HUES64 (cell line): ENCODE results near the gene LNX1.

Experiments
- H3K27ac ChIP-seq: 2 replicates; pipeline ENCODE4 v1.7.0; 2013; ENCODE audit warnings: low read depth, low read length, inconsistent platforms
- H3K27me3 ChIP-seq: 2 replicates; pipeline ENCODE4 v1.6.1; 2013; ENCODE audit warnings: mild to moderate bottlenecking, low read length; ENCODE audit not compliant: insufficient read depth
- H3K36me3 ChIP-seq: 2 replicates; pipeline ENCODE4 v1.6.1; 2013; ENCODE audit warnings: mild to moderate bottlenecking, low read length; ENCODE audit not compliant: insufficient read depth
- H3K4me1 ChIP-seq: 2 replicates; pipeline ENCODE4 v1.6.1; 2013; ENCODE audit warnings: mild to moderate bottlenecking, low read length, moderate library complexity; ENCODE audit not compliant: insufficient read depth
- H3K4me3 ChIP-seq: 2 replicates; pipeline ENCODE4 v1.5.1; 2013; ENCODE audit warnings: mild to moderate bottlenecking, low read length, moderate library complexity
- H3K9ac ChIP-seq: 2 replicates; pipeline ENCODE4 v1.6.1; 2013; ENCODE audit warnings: mild to moderate bottlenecking, low read depth, low read length
- H3K9me3 ChIP-seq: 2 replicates; pipeline ENCODE4 v1.6.1; 2013; ENCODE audit warnings: low read depth, low read length; ENCODE audit not compliant: insufficient read depth
- WGBS: fragments of 150-250, 120-280 bp; methylation state at CpG from one replicate; pipeline ENCODE4 v1.1.7; 2013; ENCODE audit warnings: missing lambda C conversion rate; 5-methylcytosine and 5-hydroxymethylcytosine counted together

LNX1 gene

GRCh38 chr4:53572600-53572994 lies 18.7 kb downstream of the LNX1 start:
- no peaks in the 10 kb centered on the region for H3K27me3 ChIP-seq
- no peak overlapping the region for H3K27ac ChIP-seq
- WGBS = 88% methylated on average over 2 of the region's 2 CpGs
- no peak overlapping the region for H3K4me3 ChIP-seq
- no peaks in the 10 kb centered on the region for H3K9me3 ChIP-seq
- H3K4me1 ChIP-seq = no peaks in the 10 kb centered on the region
- no peak overlapping the region for H3K9ac ChIP-seq
- H3K36me3 ChIP-seq = no peaks in the 10 kb centered on the region

DNA sequence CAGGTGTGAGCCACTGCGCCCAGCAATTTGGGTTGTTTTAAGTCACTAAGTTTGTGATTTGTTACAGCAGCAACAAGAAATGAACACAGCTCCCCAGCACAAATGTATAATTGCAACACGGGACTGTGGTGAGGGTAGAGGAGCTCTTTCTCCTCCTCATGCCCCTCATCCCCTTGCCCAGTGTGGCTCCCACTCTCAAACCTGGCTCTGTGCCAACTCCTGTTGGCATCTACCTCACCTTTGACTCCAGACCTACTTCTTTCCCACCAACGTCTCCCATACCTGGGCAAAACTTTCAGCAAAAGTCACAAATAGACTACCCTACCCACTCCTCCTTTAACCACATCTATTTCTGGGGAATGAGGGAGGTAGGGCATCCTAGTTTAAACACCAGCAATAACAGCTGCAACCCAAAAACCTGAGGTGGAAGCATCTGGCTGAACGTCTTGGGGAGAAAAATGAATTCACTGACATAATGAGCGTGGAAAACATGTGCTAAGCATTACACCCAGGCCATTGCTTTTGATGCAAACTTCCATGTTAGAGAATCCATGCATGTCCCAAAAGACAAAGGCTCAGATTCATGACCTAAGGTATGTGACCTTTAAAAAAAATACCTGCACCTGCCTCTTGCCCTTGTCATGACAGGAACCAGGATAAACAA lies 19.2 kb downstream of the LNX1 start:
- no peak overlapping the region for H3K9ac ChIP-seq
- no peak overlapping the region for H3K4me3 ChIP-seq
- no peaks in the 10 kb centered on the region for H3K4me1 ChIP-seq
- H3K36me3 ChIP-seq = no peaks in the 10 kb centered on the region
- no peaks in the 10 kb centered on the region for H3K9me3 ChIP-seq
- H3K27ac ChIP-seq = no peak overlapping the region
- no peaks in the 10 kb centered on the region for H3K27me3 ChIP-seq
- 94% methylated on average over 5 of the region's 5 CpGs for WGBS

GRCh38 chr4:53563824-53564223 lies 27.5 kb downstream of the LNX1 start:
- Histone ChIP-seq H3K36me3 (no peaks in the 10 kb centered on the region), H3K27me3 (no peaks in the 10 kb centered on the region), H3K4me1 (0 out of 2 replicates have a peak, but pooled peaks cover 4% of the 10 kb centered on the region), H3K9me3 (no peaks in the 10 kb centered on the region), H3K4me3 (no peak overlapping the region), H3K9ac (no peak overlapping the region), H3K27ac (no peak overlapping the region)
- 94% methylated on average over 4 of the region's 4 CpGs for WGBS

DNA sequence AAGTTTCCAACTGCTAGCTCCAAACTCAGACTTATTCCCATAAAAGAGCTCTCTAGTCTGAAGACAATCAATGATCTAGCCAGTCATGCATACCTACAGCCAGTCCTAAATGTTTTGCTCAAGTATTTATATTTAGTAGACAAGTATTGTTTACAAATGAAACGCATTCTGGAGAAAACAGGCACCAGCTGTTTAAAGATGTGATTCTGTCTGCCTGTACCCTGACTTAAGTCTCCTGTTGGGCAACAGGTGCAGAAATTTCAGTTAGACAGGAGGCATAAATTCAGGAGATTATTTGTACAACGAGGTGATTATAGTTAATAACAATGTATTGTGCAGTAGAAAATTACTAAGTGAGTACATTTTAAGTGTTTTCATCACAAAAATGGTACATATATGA lies 28.9 kb downstream of the LNX1 start:
- no peaks in the 10 kb centered on the region for H3K9me3 ChIP-seq
- no peak overlapping the region for H3K9ac ChIP-seq
- no peaks in the 10 kb centered on the region for H3K36me3 ChIP-seq
- no peaks in the 10 kb centered on the region for H3K27me3 ChIP-seq
- 0 out of 2 replicates have a peak, but pooled peaks cover 4% of the 10 kb centered on the region for H3K4me1 ChIP-seq
- 91% methylated on average over 2 of the region's 2 CpGs for WGBS
- no peak overlapping the region for H3K4me3 ChIP-seq
- no peak overlapping the region for H3K27ac ChIP-seq

DNA sequence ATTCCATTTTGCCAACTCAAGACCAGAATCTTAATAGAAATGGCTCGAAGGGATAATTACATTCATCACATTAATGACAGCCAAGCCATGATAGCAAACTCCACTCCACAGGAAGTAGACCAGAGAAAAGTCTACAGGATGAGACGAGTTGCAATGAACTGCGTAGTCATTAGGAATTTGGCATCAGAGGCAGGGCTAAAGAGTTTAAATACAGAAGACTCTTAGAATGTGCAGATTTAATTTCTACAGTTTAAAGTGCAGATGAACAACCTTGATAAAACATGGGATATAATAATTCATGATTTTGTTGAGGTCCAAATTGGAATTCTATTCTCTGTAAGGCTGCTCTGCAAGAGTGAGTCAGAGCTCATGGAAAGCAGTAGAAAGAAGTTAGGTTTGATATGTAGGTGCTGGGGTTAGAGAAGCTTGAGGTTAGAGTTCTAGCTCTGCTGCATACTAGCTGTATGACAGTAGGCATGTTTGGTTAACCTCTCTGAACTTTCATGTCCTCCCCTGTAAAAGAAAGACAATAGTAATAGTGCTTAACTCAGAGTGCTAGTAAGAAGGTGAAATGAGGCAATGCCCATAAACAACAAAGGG lies 32.2 kb downstream of the LNX1 start:
- H3K9ac ChIP-seq = no peak overlapping the region
- no peaks in the 10 kb centered on the region for H3K27me3 ChIP-seq
- 0 out of 2 replicates have a peak, but pooled peaks cover 1% of the 10 kb centered on the region for H3K4me1 ChIP-seq
- no peaks in the 10 kb centered on the region for H3K9me3 ChIP-seq
- no peak overlapping the region for H3K4me3 ChIP-seq
- 98% methylated on average over 3 of the region's 3 CpGs for WGBS
- no peaks in the 10 kb centered on the region for H3K36me3 ChIP-seq
- no peak overlapping the region for H3K27ac ChIP-seq

- Histone ChIP-seq H3K36me3 (no peaks in the 10 kb centered on the region), H3K9me3 (no peaks in the 10 kb centered on the region), H3K27ac (no peak overlapping the region), H3K4me3 (no peak overlapping the region), H3K27me3 (no peaks in the 10 kb centered on the region), H3K4me1 (no peaks in the 10 kb centered on the region), H3K9ac (no peak overlapping the region)
- 85% methylated on average over 12 of the region's 12 CpGs for WGBS
These were observed 33.1 kb downstream of the LNX1 start for GRCh38 chr4:53558065-53558801.

DNA sequence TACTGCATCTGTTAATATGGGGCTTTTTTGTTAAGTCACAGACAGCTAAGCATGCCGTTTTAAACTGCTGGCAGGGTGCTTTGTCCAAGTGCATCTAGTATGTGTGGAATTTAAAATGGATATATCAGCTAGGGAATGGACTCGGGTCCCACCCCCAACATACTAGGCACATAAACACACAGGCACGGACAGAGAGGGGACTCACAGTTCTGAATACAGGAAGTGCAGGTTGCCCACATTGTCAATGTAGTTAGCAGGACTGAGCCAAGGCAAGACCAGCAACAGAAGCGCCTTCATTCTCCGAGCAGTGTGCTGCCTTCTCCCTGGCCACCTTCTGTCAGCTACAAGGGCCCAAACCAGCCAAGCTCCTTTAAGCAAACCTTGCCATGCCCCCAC lies 33.6 kb downstream of the LNX1 start:
- no peaks in the 10 kb centered on the region for H3K9me3 ChIP-seq
- no peaks in the 10 kb centered on the region for H3K27me3 ChIP-seq
- no peaks in the 10 kb centered on the region for H3K36me3 ChIP-seq
- no peak overlapping the region for H3K4me3 ChIP-seq
- no peak overlapping the region for H3K9ac ChIP-seq
- H3K4me1 ChIP-seq = no peaks in the 10 kb centered on the region
- WGBS = 88% methylated on average over 4 of the region's 5 CpGs
- no peak overlapping the region for H3K27ac ChIP-seq

DNA sequence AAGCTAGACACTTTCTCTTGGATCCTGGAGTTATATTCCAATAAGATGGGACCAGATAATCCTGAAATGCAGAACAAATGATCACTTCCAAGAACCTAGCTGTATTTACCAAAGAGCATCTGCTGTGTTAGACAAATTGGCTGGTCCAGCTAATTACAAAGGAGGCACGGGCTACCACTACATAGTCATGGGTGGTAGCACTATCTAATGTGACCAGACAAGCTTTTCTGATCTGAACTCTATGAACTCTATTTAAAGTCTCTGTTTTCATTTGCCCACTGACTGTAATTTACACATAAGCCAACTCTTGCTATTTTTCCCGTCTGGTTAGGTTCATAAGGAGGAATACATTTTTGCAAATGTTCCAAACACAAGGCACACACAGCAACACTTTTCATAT lies 34.6 kb downstream of the LNX1 start:
- 89% methylated on average over 2 of the region's 2 CpGs for WGBS

DNA sequence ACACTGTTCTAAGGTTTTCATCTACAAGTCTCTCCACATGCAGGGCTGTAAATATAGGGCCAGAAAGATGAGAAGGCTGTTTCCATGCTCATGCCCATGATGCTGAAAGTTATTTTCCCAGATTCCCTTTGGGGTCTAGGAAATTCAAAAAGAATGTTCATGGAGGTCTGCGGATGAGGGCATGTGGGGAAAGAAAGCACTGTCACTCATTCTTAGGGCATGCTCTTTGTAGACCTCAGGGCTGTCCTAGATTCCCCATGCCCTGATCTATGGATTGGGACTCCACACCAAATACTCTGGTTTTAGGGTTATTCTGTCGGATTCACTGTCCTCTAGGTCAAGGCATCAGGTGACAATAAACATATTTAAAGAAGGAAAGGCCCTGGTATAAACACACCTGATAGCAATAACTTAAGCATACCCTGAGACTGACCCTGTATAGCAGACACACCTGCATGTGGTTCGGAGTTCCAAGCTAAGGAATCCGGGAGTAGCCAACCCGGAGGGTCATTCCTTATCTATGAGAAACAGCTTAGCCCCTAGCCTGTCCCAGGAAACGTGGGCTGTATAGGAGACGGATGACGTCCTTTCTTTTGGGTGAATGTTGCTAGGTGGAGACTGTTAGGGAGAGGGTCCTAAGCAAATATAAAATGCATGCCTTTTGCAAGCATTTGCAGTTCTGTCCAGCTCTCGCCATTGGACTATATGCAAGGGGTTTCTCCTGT lies 37.6 kb downstream of the LNX1 start:
- H3K4me1 ChIP-seq = no peaks in the 10 kb centered on the region
- H3K9ac ChIP-seq = no peak overlapping the region
- H3K27me3 ChIP-seq = no peaks in the 10 kb centered on the region
- H3K4me3 ChIP-seq = no peak overlapping the region
- H3K9me3 ChIP-seq = no peaks in the 10 kb centered on the region
- 94% methylated on average over 9 of the region's 9 CpGs for WGBS
- H3K36me3 ChIP-seq = no peaks in the 10 kb centered on the region
- H3K27ac ChIP-seq = no peak overlapping the region

More for the DNA sequence above, 34.6 kb downstream of the LNX1 start:
- no peaks in the 10 kb centered on the region for H3K36me3 ChIP-seq
- no peaks in the 10 kb centered on the region for H3K9me3 ChIP-seq
- H3K4me1 ChIP-seq = no peaks in the 10 kb centered on the region
- H3K27me3 ChIP-seq = no peaks in the 10 kb centered on the region
- H3K27ac ChIP-seq = no peak overlapping the region
- no peak overlapping the region for H3K4me3 ChIP-seq
- no peak overlapping the region for H3K9ac ChIP-seq

DNA sequence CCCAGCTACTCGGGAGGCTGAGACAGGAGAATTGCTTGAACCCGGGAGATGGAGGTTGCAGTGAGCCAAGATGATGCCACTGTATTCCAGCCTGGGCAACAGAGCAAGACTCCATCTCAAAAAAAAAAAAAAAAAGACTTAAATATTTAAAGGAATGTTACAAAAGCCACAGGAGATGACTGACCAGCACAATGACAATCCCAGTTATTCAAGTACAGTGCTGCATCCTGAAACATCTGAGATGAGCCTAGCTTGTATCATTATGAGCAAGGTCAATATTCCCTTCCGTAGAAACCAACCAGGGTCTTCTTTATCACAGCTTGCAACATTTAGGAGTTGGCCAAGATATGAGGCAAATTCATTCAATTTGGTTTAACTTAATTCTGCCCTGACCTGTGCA lies 38.6 kb downstream of the LNX1 start:
- Histone ChIP-seq H3K4me1 (no peaks in the 10 kb centered on the region), H3K27me3 (no peaks in the 10 kb centered on the region), H3K27ac (no peak overlapping the region), H3K9ac (no peak overlapping the region), H3K9me3 (no peaks in the 10 kb centered on the region), H3K36me3 (no peaks in the 10 kb centered on the region), H3K4me3 (no peak overlapping the region)
- 98% methylated on average over 3 of the region's 3 CpGs for WGBS

DNA sequence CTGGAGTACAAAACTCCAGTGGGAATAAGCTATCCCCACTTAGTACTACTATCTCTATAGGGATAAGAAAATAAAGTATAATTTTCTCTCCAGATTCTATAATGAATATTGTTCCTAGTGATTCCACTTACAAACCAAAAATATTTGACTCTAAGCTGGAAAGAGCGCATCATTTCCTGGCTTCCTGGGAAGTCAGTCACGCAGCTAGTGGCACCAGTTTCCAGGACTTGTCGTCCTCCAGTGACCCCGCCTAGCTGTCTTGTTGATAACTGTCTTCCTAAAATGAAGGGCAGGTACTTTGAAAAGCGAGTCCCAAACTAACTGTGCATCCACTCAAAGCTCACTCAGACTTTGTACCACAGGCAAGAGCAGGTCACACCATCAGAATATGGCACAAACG lies 39.3 kb downstream of the LNX1 start:
- Histone ChIP-seq H3K4me3 (no peak overlapping the region), H3K9me3 (no peaks in the 10 kb centered on the region), H3K4me1 (no peaks in the 10 kb centered on the region), H3K36me3 (no peaks in the 10 kb centered on the region), H3K27me3 (no peaks in the 10 kb centered on the region), H3K9ac (no peak overlapping the region), H3K27ac (no peak overlapping the region)
- WGBS = 93% methylated on average over 6 of the region's 6 CpGs
